ENCODE data around the gene PTMS. TPM values are rescaled to one million over a fixed set of nuclear protein-coding genes. Genes with fewer than 3 reads are reported as not detected.
A peak's percentile ranks its signal among the peaks of the same experiment; 100 is the strongest.

The PTMS gene
- total and polyA plus RNA-seq, 2 of the 13 experiments (the other 11 are each of a cell fraction or from before 2014, with no cell fraction given), result 40.5 to 82.4 TPM

DNA sequence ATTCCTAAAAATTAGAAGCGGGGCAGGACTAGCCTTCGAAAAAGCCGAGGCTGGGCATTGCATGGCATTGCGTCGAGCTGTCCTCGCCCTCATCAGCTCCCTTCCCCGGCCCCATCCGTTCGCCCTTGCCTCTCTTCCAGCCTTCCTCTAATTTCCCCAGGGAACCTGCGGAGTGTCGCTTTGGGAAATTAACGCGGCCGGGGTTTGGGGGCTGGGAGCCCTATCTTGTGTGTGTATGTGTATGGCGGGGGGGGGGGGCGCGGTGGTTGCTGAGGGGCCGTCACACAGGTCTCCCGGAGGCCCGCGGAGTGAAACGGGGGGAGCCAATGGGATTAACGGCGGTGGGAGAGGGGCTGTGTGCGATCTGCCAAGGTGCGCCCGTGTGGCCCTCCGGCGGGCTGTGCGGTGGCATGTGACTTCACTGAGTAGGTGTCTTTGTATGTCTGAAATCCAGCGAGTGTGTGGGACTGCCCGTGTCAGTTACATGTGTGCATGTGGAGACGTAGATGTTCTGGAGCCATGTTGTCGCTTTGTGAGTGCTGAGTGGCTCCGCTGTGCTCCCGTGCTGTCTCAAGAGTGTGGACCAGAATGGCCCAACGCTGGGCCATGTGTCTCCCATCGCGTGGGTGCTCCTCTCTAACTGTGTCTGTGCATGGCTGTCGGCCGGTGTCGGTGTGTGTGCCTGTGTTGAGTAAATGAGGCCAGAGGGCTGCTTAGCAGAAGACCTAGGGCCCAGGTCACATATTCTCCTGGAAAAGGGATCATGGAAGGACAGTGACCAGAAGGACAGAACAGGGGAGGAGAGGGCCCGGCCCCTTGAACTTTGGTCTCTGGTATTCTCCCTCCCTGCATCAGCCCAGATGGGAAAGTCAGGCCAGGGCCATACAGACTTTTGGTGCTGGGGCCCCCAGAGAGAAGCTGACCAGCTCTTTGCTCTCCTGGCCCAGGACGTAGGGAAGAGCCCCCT is 1.5 kb downstream of the PTMS start (continued):
- TF ChIP-seq, protein P1, sequence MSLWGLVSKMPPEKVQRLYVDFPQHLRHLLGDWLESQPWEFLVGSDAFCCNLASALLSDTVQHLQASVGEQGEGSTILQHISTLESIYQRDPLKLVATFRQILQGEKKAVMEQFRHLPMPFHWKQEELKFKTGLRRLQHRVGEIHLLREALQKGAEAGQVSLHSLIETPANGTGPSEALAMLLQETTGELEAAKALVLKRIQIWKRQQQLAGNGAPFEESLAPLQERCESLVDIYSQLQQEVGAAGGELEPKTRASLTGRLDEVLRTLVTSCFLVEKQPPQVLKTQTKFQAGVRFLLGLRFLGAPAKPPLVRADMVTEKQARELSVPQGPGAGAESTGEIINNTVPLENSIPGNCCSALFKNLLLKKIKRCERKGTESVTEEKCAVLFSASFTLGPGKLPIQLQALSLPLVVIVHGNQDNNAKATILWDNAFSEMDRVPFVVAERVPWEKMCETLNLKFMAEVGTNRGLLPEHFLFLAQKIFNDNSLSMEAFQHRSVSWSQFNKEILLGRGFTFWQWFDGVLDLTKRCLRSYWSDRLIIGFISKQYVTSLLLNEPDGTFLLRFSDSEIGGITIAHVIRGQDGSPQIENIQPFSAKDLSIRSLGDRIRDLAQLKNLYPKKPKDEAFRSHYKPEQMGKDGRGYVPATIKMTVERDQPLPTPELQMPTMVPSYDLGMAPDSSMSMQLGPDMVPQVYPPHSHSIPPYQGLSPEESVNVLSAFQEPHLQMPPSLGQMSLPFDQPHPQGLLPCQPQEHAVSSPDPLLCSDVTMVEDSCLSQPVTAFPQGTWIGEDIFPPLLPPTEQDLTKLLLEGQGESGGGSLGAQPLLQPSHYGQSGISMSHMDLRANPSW (CRISPR knock-in tag; IDR thresholded peaks at IDR 0.05; ENCODE audit: borderline replicate concordance), result 0 out of 2 replicates have a peak, but pooled peaks have one; percentile 37
- TF ChIP-seq ETV6 (CRISPR knock-in tag; conservative IDR thresholded peaks at IDR 0.05), result no peak
- TF ChIP-seq, protein P2, sequence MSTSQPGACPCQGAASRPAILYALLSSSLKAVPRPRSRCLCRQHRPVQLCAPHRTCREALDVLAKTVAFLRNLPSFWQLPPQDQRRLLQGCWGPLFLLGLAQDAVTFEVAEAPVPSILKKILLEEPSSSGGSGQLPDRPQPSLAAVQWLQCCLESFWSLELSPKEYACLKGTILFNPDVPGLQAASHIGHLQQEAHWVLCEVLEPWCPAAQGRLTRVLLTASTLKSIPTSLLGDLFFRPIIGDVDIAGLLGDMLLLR (CRISPR knock-in tag; IDR thresholded peaks at IDR 0.05), result no peak
- TF ChIP-seq ZNF326 (CRISPR knock-in tag; IDR thresholded peaks at IDR 0.05; ENCODE audit: borderline replicate concordance), result no peak
- TF ChIP-seq, protein P3, sequence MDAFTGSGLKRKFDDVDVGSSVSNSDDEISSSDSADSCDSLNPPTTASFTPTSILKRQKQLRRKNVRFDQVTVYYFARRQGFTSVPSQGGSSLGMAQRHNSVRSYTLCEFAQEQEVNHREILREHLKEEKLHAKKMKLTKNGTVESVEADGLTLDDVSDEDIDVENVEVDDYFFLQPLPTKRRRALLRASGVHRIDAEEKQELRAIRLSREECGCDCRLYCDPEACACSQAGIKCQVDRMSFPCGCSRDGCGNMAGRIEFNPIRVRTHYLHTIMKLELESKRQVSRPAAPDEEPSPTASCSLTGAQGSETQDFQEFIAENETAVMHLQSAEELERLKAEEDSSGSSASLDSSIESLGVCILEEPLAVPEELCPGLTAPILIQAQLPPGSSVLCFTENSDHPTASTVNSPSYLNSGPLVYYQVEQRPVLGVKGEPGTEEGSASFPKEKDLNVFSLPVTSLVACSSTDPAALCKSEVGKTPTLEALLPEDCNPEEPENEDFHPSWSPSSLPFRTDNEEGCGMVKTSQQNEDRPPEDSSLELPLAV (CRISPR knock-in tag; conservative IDR thresholded peaks at IDR 0.05; ENCODE audit: low read depth), result no peak
- peak; percentile 84 for TF ChIP-seq HNF4G (IDR thresholded peaks at IDR 0.05; ENCODE audit: borderline replicate concordance, low read depth, low read length)
- 0 out of 2 replicates have a peak, but pooled peaks have one; percentile 55 for TF ChIP-seq HNF4G (CRISPR knock-in tag; IDR thresholded peaks at IDR 0.05; ENCODE audit: borderline replicate concordance, low read depth)
- TF ChIP-seq JUND (CRISPR knock-in tag; IDR thresholded peaks at IDR 0.05), result peak; percentile 34; the same call in 1 of the 2 replicates
- no peak for TF ChIP-seq TRIM24 (CRISPR knock-in tag; IDR thresholded peaks at IDR 0.05)
- TF ChIP-seq MBNL3 (CRISPR knock-in tag; conservative IDR thresholded peaks at IDR 0.05), result no peak
- TF ChIP-seq GFI1 (CRISPR knock-in tag; IDR thresholded peaks at IDR 0.05; ENCODE audit: borderline replicate concordance), result peak; percentile 60; the same call in 1 of the 2 replicates
- no peak for TF ChIP-seq KLF13 (CRISPR knock-in tag; IDR thresholded peaks at IDR 0.05)
- TF ChIP-seq CCDC6 (CRISPR knock-in tag; IDR thresholded peaks at IDR 0.05), result 0 out of 2 replicates have a peak, but pooled peaks have one; percentile 46
- TF ChIP-seq ZBTB3 (CRISPR knock-in tag; IDR thresholded peaks at IDR 0.05; ENCODE audit: borderline replicate concordance, low read depth), result no peak
- TF ChIP-seq, protein P4, sequence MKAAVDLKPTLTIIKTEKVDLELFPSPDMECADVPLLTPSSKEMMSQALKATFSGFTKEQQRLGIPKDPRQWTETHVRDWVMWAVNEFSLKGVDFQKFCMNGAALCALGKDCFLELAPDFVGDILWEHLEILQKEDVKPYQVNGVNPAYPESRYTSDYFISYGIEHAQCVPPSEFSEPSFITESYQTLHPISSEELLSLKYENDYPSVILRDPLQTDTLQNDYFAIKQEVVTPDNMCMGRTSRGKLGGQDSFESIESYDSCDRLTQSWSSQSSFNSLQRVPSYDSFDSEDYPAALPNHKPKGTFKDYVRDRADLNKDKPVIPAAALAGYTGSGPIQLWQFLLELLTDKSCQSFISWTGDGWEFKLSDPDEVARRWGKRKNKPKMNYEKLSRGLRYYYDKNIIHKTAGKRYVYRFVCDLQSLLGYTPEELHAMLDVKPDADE (CRISPR knock-in tag; IDR thresholded peaks at IDR 0.05), result no peak
- TF ChIP-seq NPAS2 (CRISPR knock-in tag; IDR thresholded peaks at IDR 0.05; ENCODE audit: borderline replicate concordance), result no peak
- TF ChIP-seq SALL1 (CRISPR knock-in tag; IDR thresholded peaks at IDR 0.05), result peak; percentile 80
- no peak for TF ChIP-seq BHLHE40 (IDR thresholded peaks at IDR 0.05; ENCODE audit: low read length)
- no peak for TF ChIP-seq ZNF20 (CRISPR knock-in tag; IDR thresholded peaks at IDR 0.05)
- TF ChIP-seq EED (CRISPR knock-in tag; IDR thresholded peaks at IDR 0.05), result 0 out of 2 replicates have a peak, but pooled peaks have one; percentile 49
- TF ChIP-seq SIX4 (CRISPR knock-in tag; IDR thresholded peaks at IDR 0.05), result no peak

Data from HepG2 (cell line).